Neural cell (in vitro differentiated cells): ENCODE measurements around the gene CXCL6. TPM values are rescaled to one million over a fixed set of nuclear protein-coding genes. Genes with fewer than 3 reads are reported as not detected.

Experiments used
- H2AFZ ChIP-seq: fragments of 200-600, 300-800 bp; sonication (generic), shearing (Covaris generic); 2 replicates; pipeline ENCODE4 v1.6.0; 2014; ENCODE audit warnings: low read depth, mild to moderate bottlenecking, antibody characterized with exemption, low read length, moderate library complexity
- H3F3A ChIP-seq: fragments of 200-600 bp; shearing (Covaris generic); 2 replicates; pipeline ENCODE4 v1.6.1; 2016; ENCODE audit warnings: mild to moderate bottlenecking, moderate library complexity, mixed read lengths, antibody characterized with exemption, low read length; ENCODE audit not compliant: insufficient read depth, poor library complexity, severe bottlenecking
- H3K27ac ChIP-seq: fragments of 200-600, 300-800 bp; sonication (generic), shearing (Covaris generic); 2 replicates; pipeline ENCODE4 v1.5.1; 2014; ENCODE audit warnings: mild to moderate bottlenecking, low read length, moderate library complexity
- H3K27me3 ChIP-seq: fragments of 300-800, 200-600 bp; sonication (generic), shearing (Covaris generic); 2 replicates; pipeline ENCODE4 v1.6.0; 2014; ENCODE audit warnings: mild to moderate bottlenecking, low read depth, low read length, moderate library complexity; ENCODE audit not compliant: insufficient read depth
- H3K36me3 ChIP-seq: fragments of 300-800, 200-600 bp; sonication (generic), shearing (Covaris generic); 2 replicates; pipeline ENCODE4 v1.5.1; 2014; ENCODE audit warnings: mild to moderate bottlenecking, antibody characterized with exemption, low read length, moderate library complexity; ENCODE audit not compliant: insufficient read depth
- H3K4me2 ChIP-seq: fragments of 300-800, 200-600 bp; sonication (generic), shearing (Covaris generic); 2 replicates; pipeline ENCODE4 v1.6.0; 2014; ENCODE audit warnings: mild to moderate bottlenecking, low read length
- H3K4me3 ChIP-seq: fragments of 300-800, 200-600 bp; sonication (generic), shearing (Covaris generic); 2 replicates; pipeline ENCODE4 v1.5.1; 2014; ENCODE audit warnings: mild to moderate bottlenecking, low read length, moderate library complexity
- H3K79me2 ChIP-seq: fragments of 200-600 bp; shearing (Covaris generic); replicated peaks from 2 replicates; pipeline ENCODE4 v1.6.0; 2014; ENCODE audit warnings: mild to moderate bottlenecking, low read length, moderate library complexity; ENCODE audit not compliant: insufficient read depth
- H3K9ac ChIP-seq: fragments of 300-800, 200-600 bp; sonication (generic), shearing (Covaris generic); 2 replicates; pipeline ENCODE4 v1.6.1; 2016; ENCODE audit warnings: mild to moderate bottlenecking, low read length, mixed read lengths
- H3K9me2 ChIP-seq: fragments of 200-600 bp; shearing (Covaris generic); 2 replicates; pipeline ENCODE4 v1.6.1; 2016; ENCODE audit warnings: mild to moderate bottlenecking, low read length, mixed read lengths; ENCODE audit not compliant: insufficient read depth
- H3K9me3 ChIP-seq: fragments of 200-600, 300-800 bp; sonication (generic), shearing (Covaris generic); 2 replicates; pipeline ENCODE4 v1.6.1; 2016; ENCODE audit warnings: mild to moderate bottlenecking, mixed run types, low read length, moderate library complexity, mixed read lengths
- H4K20me1 ChIP-seq: fragments of 200-600 bp; shearing (Covaris generic); 2 replicates; pipeline ENCODE4 v1.6.1; 2016; ENCODE audit warnings: mild to moderate bottlenecking, mixed run types; ENCODE audit not compliant: insufficient read depth
- CTCF ChIP-seq: fragments of 450-650 bp; IDR thresholded peaks from 2 replicates; pipeline ENCODE4 v1.5.1; 2014; ENCODE audit warnings: antibody characterized with exemption, mild to moderate bottlenecking, moderate library complexity; ENCODE audit not compliant: poor library complexity, severe bottlenecking
- EP300 ChIP-seq: fragments of 450-650 bp; conservative IDR thresholded peaks from 2 replicates; pipeline ENCODE4 v1.6.1; 2014; ENCODE audit warnings: antibody characterized with exemption, mild to moderate bottlenecking, moderate library complexity; ENCODE audit not compliant: poor library complexity, severe bottlenecking
- EZH2 ChIP-seq: fragments of 200-600, 300-800 bp; shearing (Covaris generic), sonication (generic); IDR thresholded peaks from 2 replicates; pipeline ENCODE4 v1.6.1; 2014; ENCODE audit warnings: antibody characterized with exemption, low read length, borderline replicate concordance, mild to moderate bottlenecking; ENCODE audit not compliant: insufficient read depth, poor library complexity, severe bottlenecking
- MXI1 ChIP-seq: fragments of 450-650 bp; conservative IDR thresholded peaks from 2 replicates; pipeline ENCODE4 v1.6.1; 2014; ENCODE audit warnings: antibody characterized with exemption, mild to moderate bottlenecking; ENCODE audit not compliant: poor library complexity, severe bottlenecking
- POLR2AphosphoS5 ChIP-seq: IDR thresholded peaks from 2 replicates; pipeline ENCODE4 v1.6.1; 2012
- RAD21 ChIP-seq: fragments of 450-650 bp; conservative IDR thresholded peaks from 2 replicates; pipeline ENCODE4 v1.6.1; 2014; ENCODE audit warnings: antibody characterized with exemption, mild to moderate bottlenecking, moderate library complexity
- REST ChIP-seq: IDR thresholded peaks from 2 replicates; pipeline ENCODE4 v1.6.1; 2012; ENCODE audit warnings: borderline replicate concordance
- SMC3 ChIP-seq: fragments of 450-650 bp; conservative IDR thresholded peaks from 2 replicates; pipeline ENCODE4 v1.6.1; 2014; ENCODE audit warnings: antibody characterized with exemption, mild to moderate bottlenecking, moderate library complexity; ENCODE audit not compliant: poor library complexity
- TAF1 ChIP-seq: IDR thresholded peaks from 2 replicates; pipeline ENCODE4 v1.6.1; 2012; ENCODE audit warnings: low read depth
- polyA plus RNA-seq: library from polyadenylated mRNA; depleted of rRNA; stranded (reverse); fragments of >200 nt; gene quantifications from 2 replicates; pipeline ENCODE4 v1.2.3, GENCODE V29; 2014

The CXCL6 gene
- polyA plus RNA-seq, 1 donor from 2014 or later: not detected

GRCh38 chr4:73800206-73800605 is 36.3 kb upstream of the CXCL6 start:
- Histone ChIP-seq H3K9me2 (no peaks in the 10 kb centered on the region), H3K79me2 (no peaks in the 10 kb centered on the region), H3K4me3 (no peak overlapping the region), H4K20me1 (no peaks in the 10 kb centered on the region), H3K36me3 (no peaks in the 10 kb centered on the region), H3K9ac (no peak overlapping the region), H3K4me2 (no peak overlapping the region), H3K9me3 (no peaks in the 10 kb centered on the region), H3K27me3 (no peaks in the 10 kb centered on the region), H3K27ac (no peak overlapping the region), H2AFZ (no peak overlapping the region), H3F3A (no peaks in the 10 kb centered on the region)
- TF ChIP-seq EZH2 (no peak), RAD21 (no peak), POLR2AphosphoS5 (no peak), SMC3 (no peak), REST (no peak), EP300 (no peak), MXI1 (no peak), CTCF (no peak), TAF1 (no peak)

GRCh38 chr4:73801692-73802091 is 34.8 kb upstream of the CXCL6 start:
- H3K9ac ChIP-seq: no peak overlapping the region
- H3K9me3 ChIP-seq: no peaks in the 10 kb centered on the region
- no peaks in the 10 kb centered on the region for H3K27me3 ChIP-seq
- no peaks in the 10 kb centered on the region for H3F3A ChIP-seq
- H3K36me3 ChIP-seq: no peaks in the 10 kb centered on the region
- H3K27ac ChIP-seq: no peak overlapping the region
- H3K4me2 ChIP-seq: no peak overlapping the region
- H3K4me3 ChIP-seq: no peak overlapping the region
- no peak overlapping the region for H2AFZ ChIP-seq
- H3K9me2 ChIP-seq: no peaks in the 10 kb centered on the region
- no peaks in the 10 kb centered on the region for H4K20me1 ChIP-seq
- no peaks in the 10 kb centered on the region for H3K79me2 ChIP-seq
- TF ChIP-seq TAF1 (no peak), RAD21 (no peak)

- Histone ChIP-seq H3K9ac (no peak overlapping the region), H3K4me2 (no peak overlapping the region), H3K9me2 (no peaks in the 10 kb centered on the region), H4K20me1 (no peaks in the 10 kb centered on the region), H3K27me3 (no peaks in the 10 kb centered on the region), H3K27ac (no peak overlapping the region), H3K79me2 (no peaks in the 10 kb centered on the region), H3F3A (no peaks in the 10 kb centered on the region), H3K36me3 (no peaks in the 10 kb centered on the region), H3K4me3 (no peak overlapping the region), H2AFZ (no peak overlapping the region), H3K9me3 (no peaks in the 10 kb centered on the region)
- TF ChIP-seq POLR2AphosphoS5: no peak
- TF ChIP-seq CTCF: no peak
- no peak for TF ChIP-seq EZH2
- TF ChIP-seq MXI1: no peak
- TF ChIP-seq SMC3: no peak
- TF ChIP-seq TAF1: no peak
- no peak for TF ChIP-seq REST
- no peak for TF ChIP-seq EP300
Observed at GRCh38 chr4:73803213-73803612, 33.3 kb upstream of the CXCL6 start.
